Endothelial cell of umbilical vein (primary cell): Measurements from ENCODE around the gene EXOC3. TPM values are rescaled to one million over a fixed set of nuclear protein-coding genes. Genes with fewer than 3 reads are reported as not detected.

Experiments used
- BruUV-seq: library from RNA; stranded (reverse); fragments of 400-500 nt; replicated peaks from 2 replicates; lab custom pipeline; 2021; lab: Mats Ljungman, UMichigan
- CTCF ChIA-PET: fragments of 300-600, 350-600 bp; sonication (Branson Sonifier 250); formaldehyde crosslinking; loops from one replicate; lab custom pipeline; 2021; ENCODE audit warnings: antibody characterized with exemption, inconsistent platforms; lab: Charles Lee
- POLR2A ChIA-PET: fragments of 300-600, 350-600 bp; sonication (Branson Sonifier 250); formaldehyde crosslinking; loops from one replicate; lab custom pipeline; 2021; ENCODE audit warnings: antibody characterized with exemption, inconsistent platforms; lab: Charles Lee
- DNase-seq: peaks from one replicate; pipeline ENCODE4 v3.0.0-alpha.2; 2011; ENCODE audit warnings: low read depth, low spot score
- FAIRE-seq: peaks from 2 replicates; lab custom pipeline; 2011; peaks lifted over from hg19 to GRCh38; lab: Jason Lieb, UNC
- H2AFZ ChIP-seq: 2 replicates; pipeline ENCODE4 v1.6.0; 2012; ENCODE audit warnings: low read depth, low read length, control low read depth, inconsistent platforms
- H3K27ac ChIP-seq: 2 replicates; pipeline ENCODE4 v1.5.1; 2011; ENCODE audit warnings: low read depth, mild to moderate bottlenecking, control low read depth, low read length, moderate library complexity; ENCODE audit not compliant: insufficient read depth
- H3K27me3 ChIP-seq, 2 experiments: 2 replicates each; pipeline versions ENCODE4 v1.6.0 to v1.6.1; 2011; ENCODE audit warnings: low read length in 2 of 2, mixed read lengths in 1 of 2; ENCODE audit not compliant: control insufficient read depth in 2 of 2, insufficient read depth in 2 of 2
- H3K36me3 ChIP-seq, 2 experiments: 2 replicates in 1 of 2; 3 replicates in 1 of 2; pipeline ENCODE4 v1.5.1; 2011; ENCODE audit warnings: low read length in 2 of 2, mild to moderate bottlenecking in 1 of 2, moderate library complexity in 1 of 2; ENCODE audit not compliant: control insufficient read depth in 2 of 2, insufficient read depth in 2 of 2; ENCODE audit errors: extremely low read depth in 1 of 2
- H3K4me1 ChIP-seq: 3 replicates; pipeline ENCODE4 v1.5.1; 2011; ENCODE audit warnings: mild to moderate bottlenecking, low read length; ENCODE audit not compliant: control insufficient read depth, insufficient read depth; ENCODE audit errors: extremely low read depth
- H3K4me2 ChIP-seq: 2 replicates; pipeline ENCODE4 v1.6.1; 2011; ENCODE audit warnings: low read length, control low read depth, mixed read lengths; ENCODE audit not compliant: insufficient read depth
- H3K4me3 ChIP-seq, 3 experiments: fragments of 200-600 bp in 1 of 3; sonication (generic), shearing (Covaris generic) in 1 of 3; replicated peaks in 1 of 3; 2 replicates each; pipeline ENCODE4 v1.5.1; 2011 to 2016; ENCODE audit warnings: control low read depth in 3 of 3, low read length in 3 of 3, mild to moderate bottlenecking in 2 of 3, inconsistent platforms in 1 of 3, low read depth in 1 of 3, moderate library complexity in 1 of 3; ENCODE audit not compliant: insufficient read depth in 1 of 3
- H3K79me2 ChIP-seq: 2 replicates; pipeline ENCODE4 v1.6.0; 2012; ENCODE audit warnings: low read length, inconsistent platforms; ENCODE audit not compliant: control insufficient read depth, insufficient read depth
- H3K9ac ChIP-seq: replicated peaks from 2 replicates; pipeline ENCODE3; 2011; ENCODE audit warnings: low read length, control low read depth; ENCODE audit not compliant: insufficient read depth; ENCODE audit errors: extremely low read depth
- H3K9me1 ChIP-seq: replicated peaks from 3 replicates; pipeline ENCODE4 v1.6.0; 2011; ENCODE audit warnings: mild to moderate bottlenecking, low read length; ENCODE audit not compliant: control insufficient read depth, insufficient read depth; ENCODE audit errors: extremely low read depth
- H3K9me3 ChIP-seq: replicated peaks from 2 replicates; pipeline ENCODE4 v1.5.1; 2012; ENCODE audit warnings: low read length, inconsistent platforms; ENCODE audit not compliant: control insufficient read depth, insufficient read depth
- H4K20me1 ChIP-seq: replicated peaks from 2 replicates; pipeline ENCODE3; 2011; ENCODE audit warnings: mild to moderate bottlenecking, low read length; ENCODE audit not compliant: control insufficient read depth, insufficient read depth; ENCODE audit errors: extremely low read depth
- CTCF ChIP-seq, 2 donors: IDR thresholded peaks; 1 replicate in 1 of 2; 2 replicates in 1 of 2; pipeline ENCODE4 v1.5.1; 2011; ENCODE audit warnings: low read length in 2 of 2, mild to moderate bottlenecking in 2 of 2, moderate library complexity in 2 of 2, control low read depth in 1 of 2, inconsistent platforms in 1 of 2, low read depth in 1 of 2; ENCODE audit not compliant: insufficient read depth in 1 of 2; ENCODE audit errors: extremely low read depth in 1 of 2
- EZH2 ChIP-seq: IDR thresholded peaks from 2 replicates; pipeline ENCODE4 v1.6.1; 2012; ENCODE audit warnings: borderline replicate concordance, low read depth, mild to moderate bottlenecking, moderate library complexity, low read length, inconsistent platforms; ENCODE audit not compliant: severe bottlenecking
- FOS ChIP-seq: IDR thresholded peaks from 2 replicates; pipeline ENCODE4 v1.6.1; 2011; ENCODE audit warnings: mild to moderate bottlenecking, low read length, moderate library complexity, borderline replicate concordance; ENCODE audit not compliant: insufficient read depth
- GATA2 ChIP-seq: IDR thresholded peaks from 2 replicates; pipeline ENCODE4 v1.7.0; 2011; ENCODE audit warnings: low read depth, mild to moderate bottlenecking, moderate library complexity, mixed read lengths, low read length; ENCODE audit not compliant: insufficient read length, insufficient read depth
- JUN ChIP-seq: IDR thresholded peaks from 2 replicates; pipeline ENCODE4 v1.6.1; 2011; ENCODE audit warnings: borderline replicate concordance, low read depth; ENCODE audit not compliant: insufficient read length, insufficient read depth
- MYC ChIP-seq: IDR thresholded peaks from one replicate; pipeline ENCODE4 v1.6.1; 2011; ENCODE audit warnings: mild to moderate bottlenecking, low read depth, low read length
- POLR2A ChIP-seq: IDR thresholded peaks from 2 replicates; pipeline ENCODE4 v1.6.1; 2012; ENCODE audit warnings: low read depth, mild to moderate bottlenecking, control low read depth, low read length
- POLR2AphosphoS5 ChIP-seq: IDR thresholded peaks from 2 replicates; pipeline ENCODE4 v1.6.1; 2012; ENCODE audit warnings: low read depth, mild to moderate bottlenecking, control low read depth, low read length, moderate library complexity; ENCODE audit not compliant: insufficient read depth
- dilution Hi-C: fragments of 300-500 bp; cut with MboI; formaldehyde crosslinking; loops from one replicate; pipeline ENCODE4 v1.15.0; 2019; ENCODE audit warnings: low sequenced_read_pairs; ENCODE audit not compliant: extremely low pct_ligation_motif_present
- intact Hi-C: fragments of 100-400 bp; cut with micrococcal nuclease; formaldehyde crosslinking; loops from one replicate; pipeline ENCODE4 v1.10.0; 2022
- polyA plus RNA-seq, 4 experiments: library from polyadenylated mRNA; depleted of rRNA in 3 of 4; stranded (reverse) in 3 of 4; unstranded in 1 of 4; fragments of >200 nt; gene quantifications; 2 replicates each; pipeline versions ENCODE4 v1.2.1 to v1.2.3, GENCODE V29; 2011 to 2012; ENCODE audit warnings: missing spikeins in 1 of 4
- total RNA-seq: library from RNA; stranded (reverse); gene quantifications from 2 replicates; pipeline ENCODE4 v1.2.3, GENCODE V29; 2021
- TF ChIP-seq, protein P1 (sequence below): IDR thresholded peaks from 2 replicates; pipeline ENCODE4 v1.6.1; 2011; ENCODE audit not compliant: insufficient read depth, insufficient read length

EXOC3 gene
- total and polyA plus RNA-seq, 2 donors (not counting 3 experiments of a cell fraction or from before 2014, with no cell fraction given): 26.4 to 52.9 TPM

GRCh38 chr5:454936-455335 lies 12.0 kb downstream of the EXOC3 start:
- Histone ChIP-seq H3K4me1 (no peaks in the 10 kb centered on the region), H3K4me3 (no peak overlapping the region), H3K9me1 (no peaks in the 10 kb centered on the region), H2AFZ (no peak overlapping the region), H3K27ac (no peak overlapping the region), H3K36me3 (peaks cover 8 to 28% of the 10 kb centered on the region in 2 experiments), H4K20me1 (no peaks in the 10 kb centered on the region), H3K4me2 (no peak overlapping the region), H3K9me3 (no peaks in the 10 kb centered on the region), H3K27me3 (no peaks in the 10 kb centered on the region), H3K79me2 (peaks cover 19% of the 10 kb centered on the region), H3K9ac (no peak overlapping the region)
- FAIRE-seq (no peak), DNase-seq (no peak)
- no TSS peak for BruUV-seq
- TF ChIP-seq POLR2A (no peak), GATA2 (no peak), JUN (no peak)
- CTCF ChIA-PET: interaction anchor here (0.9 kb wide), 1 partner anchor 8 kb away, joined by 4 read pairs; no protein-coding TSS in a partner anchor
- intact Hi-C loops: no loop called here
- POLR2A ChIA-PET: no interaction called here
- dilution Hi-C loops: no loop called here

DNA sequence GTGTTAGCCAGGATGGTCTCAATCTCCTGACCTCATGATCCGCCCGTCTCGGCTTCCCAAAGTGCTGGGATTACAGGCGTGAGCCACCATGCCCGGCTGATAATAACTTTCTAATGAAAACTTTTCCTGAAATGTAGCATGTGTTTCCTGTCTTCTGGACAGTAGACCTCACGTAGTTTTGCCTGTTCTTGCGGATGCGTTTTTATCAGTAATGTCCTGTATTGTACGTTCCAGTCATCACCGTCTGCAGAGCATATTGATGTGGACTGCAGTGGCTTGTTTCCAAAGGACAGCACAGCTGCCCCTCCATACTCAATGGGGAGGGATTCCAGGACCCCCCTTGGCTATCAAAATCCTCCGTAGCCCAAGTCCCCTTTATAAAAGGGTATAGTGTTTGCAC lies 12.8 kb downstream of the EXOC3 start:
- dilution Hi-C loops (no loop called here), intact Hi-C loops (no loop called here)
- H3K27ac ChIP-seq: no peak overlapping the region
- H3K27me3 ChIP-seq: no peaks in the 10 kb centered on the region
- ChIA-PET POLR2A (no interaction called here), CTCF (interaction anchor here (0.9 to 1.6 kb wide), 3 partner anchors 9 to 24 kb away, joined by 4 to 13 read pairs (median 4); no protein-coding TSS in a partner anchor)
- no peaks in the 10 kb centered on the region for H3K9me1 ChIP-seq
- H3K79me2 ChIP-seq: peaks cover 19% of the 10 kb centered on the region
- no peak for FAIRE-seq
- no peaks in the 10 kb centered on the region for H4K20me1 ChIP-seq
- H3K9ac ChIP-seq: no peak overlapping the region
- H3K4me3 ChIP-seq: no peak overlapping the region
- no peak overlapping the region for H2AFZ ChIP-seq
- peaks cover 11 to 35% of the 10 kb centered on the region in 2 experiments for H3K36me3 ChIP-seq
- TF ChIP-seq CTCF (IDR thresholded peaks at IDR 0.05; ENCODE audit: extremely low read depth in 1 of 2, insufficient read depth in 1 of 2, low read depth in 1 of 2, low read length in 2 of 2) (no peak), FOS (no peak), GATA2 (no peak), MYC (no peak), JUN (no peak), POLR2AphosphoS5 (no peak), EZH2 (no peak), POLR2A (no peak)
- TF ChIP-seq, protein P1, sequence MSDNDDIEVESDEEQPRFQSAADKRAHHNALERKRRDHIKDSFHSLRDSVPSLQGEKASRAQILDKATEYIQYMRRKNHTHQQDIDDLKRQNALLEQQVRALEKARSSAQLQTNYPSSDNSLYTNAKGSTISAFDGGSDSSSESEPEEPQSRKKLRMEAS: no peak
- DNase-seq: no peak
- no peak overlapping the region for H3K4me2 ChIP-seq
- H3K9me3 ChIP-seq: no peaks in the 10 kb centered on the region
- H3K4me1 ChIP-seq: no peaks in the 10 kb centered on the region
- BruUV-seq: no TSS peak
